Progenitor cell of endocrine pancreas (in vitro differentiated cells): ENCODE measurements around the gene SLCO2A1. TPM values are rescaled to one million over a fixed set of nuclear protein-coding genes. Genes with fewer than 3 reads are reported as not detected.
A peak's percentile ranks its signal among the peaks of the same experiment; 100 is the strongest.

ENCODE experiments used
- DNase-seq: peaks from one replicate; pipeline ENCODE4 v3.0.0; 2021; ENCODE audit warnings: low spot score; ENCODE audit not compliant: unreplicated experiment
- H3K27ac Mint-ChIP-seq: 2 replicates; pipeline ENCODE4 v1.8.0; 2021; ENCODE audit warnings: mild to moderate bottlenecking, moderate library complexity, mixed read lengths
- H3K27me3 Mint-ChIP-seq: 2 replicates; pipeline ENCODE4 v1.8.0; 2021; ENCODE audit warnings: mixed read lengths
- H3K36me3 Mint-ChIP-seq: 2 replicates; pipeline ENCODE4 v1.8.0; 2022; ENCODE audit warnings: mixed read lengths; ENCODE audit not compliant: insufficient read depth
- H3K4me1 Mint-ChIP-seq: 2 replicates; pipeline ENCODE4 v1.8.0; 2021; ENCODE audit warnings: low read depth, mixed read lengths
- H3K4me3 Mint-ChIP-seq: 2 replicates; pipeline ENCODE4 v1.8.0; 2021; ENCODE audit warnings: low read depth, mild to moderate bottlenecking, moderate library complexity, mixed read lengths
- H3K9me3 Mint-ChIP-seq: 2 replicates; pipeline ENCODE4 v1.8.0; 2021; ENCODE audit warnings: low read depth, mixed read lengths
- CTCF ChIP-seq: fragments of 200-600 bp; sonication (generic); IDR thresholded peaks from one replicate; pipeline ENCODE4 v1.5.0; 2021; ENCODE audit warnings: antibody characterized with exemption, mild to moderate bottlenecking; ENCODE audit not compliant: unreplicated experiment
- total RNA-seq: library from RNA; stranded (reverse); gene quantifications from 2 replicates; pipeline ENCODE4 v1.2.1, GENCODE V29; 2021

SLCO2A1 gene
- total RNA-seq, 1 donor from 2014 or later = 27.9 TPM

- Mint-ChIP-seq H3K36me3 (no peaks in the 10 kb centered on the region), H3K9me3 (no peaks in the 10 kb centered on the region), H3K27me3 (peaks cover 41% of the 10 kb centered on the region), H3K27ac (no peak overlapping the region), H3K4me1 (peaks cover 4% of the 10 kb centered on the region), H3K4me3 (peak overlapping the region; percentile 78)
- DNase-seq = peak; percentile 73
- peak; percentile 93 for TF ChIP-seq CTCF
These were observed 102.1 kb downstream of the SLCO2A1 start for GRCh38 chr3:133927540-133928066.

GRCh38 chr3:133926736-133927539, 102.8 kb downstream of the SLCO2A1 start:
- H3K36me3 Mint-ChIP-seq = no peaks in the 10 kb centered on the region
- no peak for DNase-seq
- peaks cover 41% of the 10 kb centered on the region for H3K27me3 Mint-ChIP-seq
- H3K4me3 Mint-ChIP-seq = peak overlapping the region; percentile 78
- H3K9me3 Mint-ChIP-seq = no peaks in the 10 kb centered on the region
- no peak overlapping the region for H3K27ac Mint-ChIP-seq
- no peak for TF ChIP-seq CTCF
- peaks cover 4% of the 10 kb centered on the region for H3K4me1 Mint-ChIP-seq

GRCh38 chr3:133925960-133926735, 103.6 kb downstream of the SLCO2A1 start:
- no peak for TF ChIP-seq CTCF
- no peak overlapping the region for H3K27ac Mint-ChIP-seq
- H3K27me3 Mint-ChIP-seq = peaks cover 41% of the 10 kb centered on the region
- H3K9me3 Mint-ChIP-seq = no peaks in the 10 kb centered on the region
- peak overlapping the region; percentile 31 for H3K4me3 Mint-ChIP-seq
- peaks cover 4% of the 10 kb centered on the region for H3K4me1 Mint-ChIP-seq
- no peak for DNase-seq
- H3K36me3 Mint-ChIP-seq = no peaks in the 10 kb centered on the region

- H3K4me3 Mint-ChIP-seq = no peak overlapping the region
- no peaks in the 10 kb centered on the region for H3K36me3 Mint-ChIP-seq
- TF ChIP-seq CTCF = no peak
- H3K27ac Mint-ChIP-seq = no peak overlapping the region
- DNase-seq = no peak
- peaks cover under 1% of the 10 kb centered on the region for H3K9me3 Mint-ChIP-seq
- peaks cover 31% of the 10 kb centered on the region for H3K27me3 Mint-ChIP-seq
- peaks cover 4% of the 10 kb centered on the region for H3K4me1 Mint-ChIP-seq
These were observed 105.7 kb downstream of the SLCO2A1 start for GRCh38 chr3:133924041-133924440.

- peaks cover 11% of the 10 kb centered on the region for H3K9me3 Mint-ChIP-seq
- H3K4me3 Mint-ChIP-seq = no peak overlapping the region
- H3K27ac Mint-ChIP-seq = no peak overlapping the region
- H3K36me3 Mint-ChIP-seq = peaks cover 1% of the 10 kb centered on the region
- TF ChIP-seq CTCF = no peak
- no peaks in the 10 kb centered on the region for H3K4me1 Mint-ChIP-seq
- no peak for DNase-seq
- H3K27me3 Mint-ChIP-seq = peaks cover 17% of the 10 kb centered on the region
These were observed 108.1 kb downstream of the SLCO2A1 start for GRCh38 chr3:133921592-133921991.
